K562 (cell line): ENCODE data around the gene CRYBB1. TPM values are rescaled to one million over a fixed set of nuclear protein-coding genes. Genes with fewer than 3 reads are reported as not detected.
A peak's percentile ranks its signal among the peaks of the same experiment; 100 is the strongest.

Experiments used
- ARID4B ChIP-seq: sonication (generic); formaldehyde crosslinking; IDR thresholded peaks from 2 replicates; pipeline ENCODE4 v1.8.0; 2022; ENCODE audit warnings: mild to moderate bottlenecking, missing genetic modification reagents
- BRCA1 ChIP-seq, 2 experiments: fragments of 450-650 bp in 1 of 2; sonication (generic) in 1 of 2; formaldehyde crosslinking in 1 of 2; IDR thresholded peaks; 2 replicates each; pipeline versions ENCODE4 v1.5.0 to v1.6.1; 2017 to 2020; ENCODE audit warnings: mild to moderate bottlenecking in 1 of 2, missing genetic modification reagents in 1 of 2
- CSDE1 ChIP-seq, 2 experiments: fragments of 450-650 bp; IDR thresholded peaks; 2 replicates each; pipeline ENCODE4 v1.6.1; 2016; ENCODE audit warnings: mild to moderate bottlenecking in 1 of 2
- CXXC5 ChIP-seq: fragments of 250-450 bp; sonication (Bioruptor Pico); IDR thresholded peaks from 2 replicates; pipeline ENCODE4 v1.8.0; 2022; ENCODE audit warnings: inconsistent platforms, mild to moderate bottlenecking, moderate library complexity
- GABPA ChIP-seq: fragments of 200-800 bp; sonication (Bioruptor generic); conservative IDR thresholded peaks from 2 replicates; pipeline ENCODE4 v1.6.1; 2016; ENCODE audit warnings: low read depth, missing genetic modification characterization, missing compliant biosample characterization
- GTF2E2 ChIP-seq: fragments of 200-800 bp; sonication (Bioruptor generic); IDR thresholded peaks from 2 replicates; pipeline ENCODE4 v1.6.1; 2016; ENCODE audit warnings: missing genetic modification characterization, missing compliant biosample characterization
- ID3 ChIP-seq, 2 experiments: fragments of 250-450 bp in 1 of 2; fragments of 450-650 bp in 1 of 2; sonication (Bioruptor Pico) in 1 of 2; IDR thresholded peaks; 2 replicates each; pipeline versions ENCODE4 v1.6.1 to v1.8.0; 2016 to 2021; ENCODE audit warnings: mild to moderate bottlenecking in 2 of 2, moderate library complexity in 2 of 2, missing compliant biosample characterization in 1 of 2, missing genetic modification characterization in 1 of 2
- KLF6 ChIP-seq: fragments of 250-450 bp; sonication (Bioruptor Pico); IDR thresholded peaks from 2 replicates; pipeline ENCODE4 v1.4.0; 2020; ENCODE audit warnings: mild to moderate bottlenecking, moderate library complexity, borderline replicate concordance
- MEIS2 ChIP-seq: fragments of 450-650 bp; IDR thresholded peaks from 2 replicates; pipeline ENCODE4 v1.6.1; 2014; ENCODE audit warnings: mild to moderate bottlenecking; ENCODE audit not compliant: partially characterized antibody
- NR2C1 ChIP-seq, 2 experiments: fragments of 450-650 bp; IDR thresholded peaks; 2 replicates each; pipeline ENCODE4 v1.6.1; 2017; ENCODE audit warnings: mild to moderate bottlenecking in 2 of 2, antibody characterized with exemption in 1 of 2, inconsistent platforms in 1 of 2, missing compliant biosample characterization in 1 of 2, missing genetic modification characterization in 1 of 2
- NR3C1 ChIP-seq: sonication (generic); formaldehyde crosslinking; IDR thresholded peaks from 2 replicates; pipeline ENCODE4 v1.8.1; 2022; ENCODE audit warnings: missing genetic modification reagents
- POLR3G ChIP-seq: IDR thresholded peaks from 2 replicates; pipeline ENCODE4 v1.6.1; 2011; ENCODE audit not compliant: insufficient read length, insufficient replicate concordance; ENCODE audit errors: extremely low read depth
- PYGO2 ChIP-seq: fragments of 450-650 bp; IDR thresholded peaks from 2 replicates; pipeline ENCODE4 v1.6.1; 2016; ENCODE audit warnings: mild to moderate bottlenecking, missing genetic modification characterization, moderate library complexity, missing compliant biosample characterization
- RHOXF2B ChIP-seq: fragments of 250-450 bp; sonication (Bioruptor Pico); conservative IDR thresholded peaks from 2 replicates; pipeline ENCODE4 v1.5.1; 2021
- SIN3B ChIP-seq: fragments of 450-650 bp; IDR thresholded peaks from 2 replicates; pipeline ENCODE4 v1.6.1; 2017; ENCODE audit warnings: low read depth, mild to moderate bottlenecking, moderate library complexity
- SMARCA4 ChIP-seq: fragments of 450-650 bp; IDR thresholded peaks from 2 replicates; pipeline ENCODE4 v1.6.1; 2016
- SREBF2 ChIP-seq: sonication (generic); formaldehyde crosslinking; IDR thresholded peaks from 2 replicates; pipeline ENCODE4 v1.4.0; 2020; ENCODE audit warnings: mild to moderate bottlenecking, missing genetic modification reagents
- ZBTB7A ChIP-seq: IDR thresholded peaks from 2 replicates; pipeline ENCODE4 v1.6.1; 2011; ENCODE audit warnings: low read depth, mild to moderate bottlenecking, low read length, moderate library complexity, borderline replicate concordance; ENCODE audit not compliant: control insufficient read depth
- ZKSCAN1 ChIP-seq: fragments of 150-350 bp; IDR thresholded peaks from 2 replicates; pipeline ENCODE4 v1.6.1; 2016; ENCODE audit warnings: low read depth, low read length
- ZKSCAN3 ChIP-seq: fragments of 250-450 bp; sonication (Bioruptor Pico); IDR thresholded peaks from 2 replicates; pipeline ENCODE4 v1.4.0; 2020
- ZKSCAN8 ChIP-seq: fragments of 200-800 bp; sonication (Bioruptor generic); IDR thresholded peaks from 2 replicates; pipeline ENCODE4 v1.6.1; 2016; ENCODE audit warnings: missing genetic modification characterization, missing compliant biosample characterization
- ZNF133 ChIP-seq: fragments of 250-450 bp; sonication (Bioruptor Pico); IDR thresholded peaks from 2 replicates; pipeline ENCODE4 v1.4.0; 2020; ENCODE audit warnings: mild to moderate bottlenecking
- ZNF589 ChIP-seq: fragments of 200-800 bp; sonication (Bioruptor generic); IDR thresholded peaks from 2 replicates; pipeline ENCODE4 v1.6.1; 2016; ENCODE audit warnings: low read depth, missing genetic modification characterization, missing compliant biosample characterization
- ZNF695 ChIP-seq: fragments of 450-650 bp; formaldehyde crosslinking; IDR thresholded peaks from 2 replicates; pipeline ENCODE4 v1.4.0; 2020; ENCODE audit warnings: mild to moderate bottlenecking, moderate library complexity
- ZNF766 ChIP-seq: fragments of 200-800 bp; sonication (Bioruptor generic); conservative IDR thresholded peaks from 2 replicates; pipeline ENCODE4 v1.6.1; 2016; ENCODE audit warnings: missing genetic modification characterization, missing compliant biosample characterization
- polyA plus RNA-seq, 8 experiments: library from polyadenylated mRNA; depleted of rRNA in 4 of 8; stranded (reverse) in 5 of 8; unstranded in 3 of 8; fragments of >200 nt; fragmentation: Nextera tagmentation in 2 of 8; fragmentation: Illumina TruSeq in 1 of 8; extraction: Ambion mirVana in 2 of 8; extraction: Trizol in 1 of 8; gene quantifications; 2 replicates each; pipeline versions ENCODE4 v1.2.1 to v1.2.3, GENCODE V29; 2011 to 2014; ENCODE audit warnings: inconsistent platforms in 1 of 8, missing spikeins in 1 of 8
- total RNA-seq, 7 experiments: library from RNA; depleted of rRNA in 6 of 7; stranded (reverse); fragments of >200 nt in 6 of 7; fragmentation: Illumina TruSeq in 2 of 7; extraction: Trizol in 2 of 7; gene quantifications; 2 replicates each; pipeline versions ENCODE4 v1.2.1 to v1.2.3, GENCODE V29; 2011 to 2021; ENCODE audit warnings: low replicate concordance in 1 of 7

CRYBB1 gene
- total and polyA plus RNA-seq, 9 of the 15 experiments (the other 6 are each of a cell fraction or from before 2014, with no cell fraction given) = 0.16 to 0.45 (median 0.33) TPM; not detected in 2

- no peak for TF ChIP-seq ID3 (CRISPR knock-in tag; IDR thresholded peaks at IDR 0.05)
- TF ChIP-seq ID3 (tag; IDR thresholded peaks at IDR 0.05) = peak; percentile 34; the same call in 1 of the 2 replicates
- TF ChIP-seq ARID4B (CRISPR knock-in tag) = no peak
- TF ChIP-seq MEIS2 = no peak
- no peak for TF ChIP-seq ZNF766
- no peak for TF ChIP-seq BRCA1 (IDR thresholded peaks at IDR 0.05)
- TF ChIP-seq BRCA1 (CRISPR knock-in tag; IDR thresholded peaks at IDR 0.05) = no peak
- no peak for TF ChIP-seq ZKSCAN3 (CRISPR knock-in tag)
- TF ChIP-seq SREBF2 (CRISPR knock-in tag) = no peak
- no peak for TF ChIP-seq ZNF695 (CRISPR knock-in tag)
- peak; percentile 65; the same call in 1 of the 2 replicates for TF ChIP-seq ZKSCAN8 (CRISPR knock-in tag)
- TF ChIP-seq GABPA = no peak
- no peak for TF ChIP-seq ZBTB7A
- TF ChIP-seq SMARCA4 = no peak
- no peak for TF ChIP-seq NR2C1 (IDR thresholded peaks at IDR 0.05)
- peak; percentile 76 for TF ChIP-seq NR2C1 (tag; IDR thresholded peaks at IDR 0.05)
- no peak for TF ChIP-seq KLF6 (CRISPR knock-in tag)
- TF ChIP-seq CXXC5 (CRISPR knock-in tag) = peak; percentile 38; the same call in 1 of the 2 replicates
- no peak for TF ChIP-seq ZNF133 (CRISPR knock-in tag)
- TF ChIP-seq PYGO2 (tag) = no peak
- no peak for TF ChIP-seq CSDE1 (IDR thresholded peaks at IDR 0.05)
- TF ChIP-seq ZNF589 (CRISPR knock-in tag) = 0 out of 2 replicates have a peak, but pooled peaks have one; percentile 26
- TF ChIP-seq RHOXF2B = no peak
- no peak for TF ChIP-seq POLR3G
- no peak for TF ChIP-seq GTF2E2 (tag)
- TF ChIP-seq SIN3B = no peak
- TF ChIP-seq NR3C1 (CRISPR knock-in tag) = no peak
- TF ChIP-seq ZKSCAN1 = no peak
Observed at GRCh38 chr22:26568207-26568706, 49.6 kb downstream of the CRYBB1 start (continued).
